ENCODE data around the gene PLEKHG5.

The PLEKHG5 gene

DNA sequence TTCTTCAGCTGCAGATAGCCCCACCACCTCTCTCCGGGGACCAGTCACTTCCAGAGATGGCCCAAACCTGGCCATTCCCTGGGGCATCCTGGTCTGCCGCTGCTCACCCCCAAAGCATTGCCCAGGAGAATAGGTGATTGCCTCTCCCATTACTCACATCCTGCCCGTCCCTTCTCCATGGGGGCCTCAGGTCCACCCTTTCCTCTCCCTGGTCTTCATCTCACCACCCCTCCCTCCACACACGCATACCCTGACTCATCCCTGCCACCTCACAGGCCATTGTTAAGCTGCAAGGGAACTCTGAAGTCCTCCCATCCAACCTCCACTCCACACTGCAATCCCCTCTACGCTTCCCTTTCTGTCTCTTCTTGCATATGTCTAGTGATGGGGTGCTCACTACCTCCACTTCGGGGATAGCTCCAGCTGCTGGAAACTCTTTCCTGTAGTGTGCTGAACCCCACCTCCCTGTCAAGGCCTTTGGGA, at the start of gene PLEKHG5:
PLEKHG5 (minus strand) TSS at position 188 of the 483 bp plus-strand sequence. CDS start 14,096 bp downstream, outside the sequence.
- DNase-seq: no peak

DNA sequence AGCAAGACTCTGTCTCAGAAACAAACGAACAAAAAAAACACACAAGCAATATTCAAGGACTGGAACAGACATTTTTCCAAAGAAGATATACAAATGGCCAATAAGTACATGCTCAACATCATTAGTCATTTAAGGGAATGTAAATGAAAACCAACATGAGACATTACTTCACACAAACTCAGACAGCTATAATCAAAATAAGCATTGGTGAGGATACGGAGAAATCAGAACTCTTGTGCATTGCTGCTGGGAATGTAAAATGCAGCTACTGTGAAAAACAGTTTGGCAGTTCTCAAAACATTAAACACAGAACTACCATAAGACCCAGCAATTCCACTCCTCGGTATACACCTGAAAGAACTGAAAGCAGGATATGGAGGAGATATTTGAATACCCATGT, 47.5 kb upstream of the PLEKHG5 start:
- no peak for DNase-seq

DNA sequence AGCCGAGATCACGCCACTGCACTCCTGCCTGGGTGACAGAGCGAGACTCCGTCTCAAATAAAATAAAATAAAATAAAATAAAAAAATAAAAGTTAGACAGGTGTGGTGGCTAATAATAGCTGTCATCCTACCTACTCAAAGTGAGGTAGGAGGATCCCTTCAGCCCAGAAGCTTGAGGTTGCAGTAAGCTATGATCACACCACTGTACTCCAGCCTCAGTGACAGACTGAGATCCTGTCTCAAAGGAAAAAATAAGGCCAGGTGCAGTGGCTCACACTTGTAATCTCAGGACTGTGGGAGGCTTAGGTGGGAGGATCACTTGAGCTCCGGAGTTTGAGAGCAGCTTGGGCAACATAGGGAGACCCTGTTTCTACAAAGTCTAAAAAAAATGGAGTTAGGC, 44.8 kb upstream of the PLEKHG5 start:
- no peak for DNase-seq

GRCh38 chr1:6535214-6535613, 43.7 kb upstream of the PLEKHG5 start:
- no peak for DNase-seq

DNA sequence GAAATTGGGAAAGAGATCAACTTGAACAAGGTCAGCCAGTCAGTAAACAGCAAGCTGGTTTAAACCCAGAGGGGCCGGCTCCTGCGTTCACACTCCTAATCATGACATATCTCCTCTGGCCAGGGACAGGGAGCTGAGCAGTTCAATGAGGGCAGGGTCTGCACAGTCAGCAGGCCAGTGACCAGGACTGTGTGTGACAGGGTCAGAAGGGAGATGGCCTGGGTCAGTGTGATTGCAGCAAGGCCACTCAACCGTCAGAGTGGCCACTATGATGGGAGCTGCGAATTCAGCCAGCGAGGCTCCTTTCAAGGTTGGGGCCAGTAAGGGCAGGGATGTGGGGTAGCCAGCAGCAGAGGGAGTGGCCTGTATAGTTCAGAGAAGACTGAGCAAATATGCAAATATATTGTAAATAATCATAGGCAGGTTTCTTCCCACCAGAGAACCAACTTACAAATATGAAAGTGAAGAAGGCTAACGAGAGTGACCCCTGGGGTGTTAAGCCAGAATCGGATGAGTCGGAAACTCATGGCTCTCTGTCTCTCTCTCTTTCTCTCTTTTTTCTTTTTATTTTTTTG, 42.9 kb upstream of the PLEKHG5 start:
- DNase-seq: no peak

GRCh38 chr1:6531996-6532395, 40.5 kb upstream of the PLEKHG5 start:
- no peak for DNase-seq

DNA sequence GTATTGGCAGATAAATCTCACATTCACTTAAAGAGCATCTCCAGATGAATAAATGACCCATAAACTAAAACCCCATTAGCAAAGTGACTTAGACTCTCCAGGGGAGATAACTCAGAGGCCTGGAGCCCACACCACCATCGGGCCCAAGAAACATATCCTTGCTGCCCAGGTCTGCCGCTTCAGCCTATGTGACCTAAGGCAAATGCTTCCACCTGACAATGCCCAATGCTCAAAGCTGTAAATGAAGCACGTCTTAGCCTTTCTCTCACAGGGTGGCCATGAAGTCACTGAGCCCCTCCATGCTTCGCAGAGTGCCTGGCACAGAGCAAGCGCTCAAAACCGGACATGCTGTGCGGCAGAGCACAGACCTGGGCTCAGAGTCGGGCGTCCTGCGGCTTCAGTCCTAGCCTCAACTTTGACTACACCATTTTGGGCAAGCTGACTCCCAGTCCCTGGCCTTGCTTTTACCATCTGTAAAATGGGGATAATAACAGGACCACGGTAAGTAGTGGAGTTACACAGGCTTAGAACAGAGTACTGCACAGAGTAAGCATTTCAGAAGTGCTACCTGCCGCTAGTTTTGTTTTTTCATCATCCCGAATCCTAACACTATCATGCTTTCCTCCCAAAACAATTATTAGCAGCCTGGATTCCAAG, 39.2 kb upstream of the PLEKHG5 start:
- no peak for DNase-seq

DNA sequence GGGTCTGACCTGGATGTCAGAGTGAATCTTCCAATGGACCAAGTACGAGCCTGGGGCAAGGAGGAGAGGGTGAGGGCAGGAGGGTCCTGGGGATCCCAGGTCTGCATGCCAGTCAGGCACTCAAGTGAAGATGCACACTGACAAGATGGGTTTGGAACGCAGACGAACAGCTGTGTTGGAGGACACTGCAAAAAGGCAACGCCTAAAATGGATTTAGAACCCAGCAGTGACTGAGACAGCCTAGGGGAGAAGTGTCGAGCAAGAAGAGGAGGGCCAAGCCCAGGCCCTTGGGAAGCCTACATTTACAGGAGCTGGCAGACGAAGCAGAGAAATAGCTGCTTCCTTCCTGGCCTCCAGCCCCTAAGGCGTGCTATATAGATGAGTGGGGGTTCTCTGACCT, 37.0 kb upstream of the PLEKHG5 start:
- DNase-seq: no peak

- DNase-seq: no peak
These were observed 34.8 kb upstream of the PLEKHG5 start for GRCh38 chr1:6526316-6526715.

DNA sequence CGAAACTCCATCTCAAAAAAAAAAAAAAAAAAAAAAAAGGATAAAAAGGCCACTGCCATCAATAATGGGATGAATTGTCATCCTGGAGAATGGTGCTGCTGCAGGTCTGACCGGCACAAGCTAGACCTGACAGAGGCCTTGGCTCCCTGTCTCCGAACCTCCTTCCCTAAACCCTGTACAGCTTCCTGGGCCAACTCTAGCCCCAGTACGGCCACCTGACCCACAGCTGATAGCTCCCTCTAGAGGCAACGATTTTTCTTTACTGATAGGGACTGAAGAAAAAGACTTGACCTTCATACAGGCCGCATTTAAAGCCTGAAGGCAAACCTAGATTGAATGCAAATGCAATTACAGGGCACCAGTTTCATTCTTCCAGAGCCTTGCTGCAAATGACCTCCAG, 32.1 kb upstream of the PLEKHG5 start:
- DNase-seq: no peak

DNA sequence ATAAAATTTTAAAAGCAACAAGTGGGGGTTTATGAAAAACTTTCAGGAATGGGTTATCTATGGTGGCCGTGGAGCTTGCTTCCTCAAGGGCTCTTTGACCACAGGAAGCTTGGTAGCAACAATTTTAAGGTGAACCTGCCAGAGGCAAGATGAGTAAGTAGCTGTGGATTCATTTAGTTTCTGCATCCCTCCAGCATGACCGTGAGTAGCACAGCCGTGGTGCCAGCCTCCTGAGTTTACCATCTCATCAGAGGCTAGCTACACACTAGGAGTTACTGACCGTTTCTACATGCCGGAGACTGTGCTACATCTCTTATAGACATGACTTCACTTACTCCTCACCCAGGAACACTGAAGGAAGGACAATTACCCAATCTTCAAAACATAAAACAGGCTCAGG, 30.1 kb upstream of the PLEKHG5 start:
- no peak for DNase-seq

GRCh38 chr1:6519935-6520671, 28.6 kb upstream of the PLEKHG5 start:
- DNase-seq: no peak

GRCh38 chr1:6519491-6519934, 28.0 kb upstream of the PLEKHG5 start:
- no peak for DNase-seq

DNA sequence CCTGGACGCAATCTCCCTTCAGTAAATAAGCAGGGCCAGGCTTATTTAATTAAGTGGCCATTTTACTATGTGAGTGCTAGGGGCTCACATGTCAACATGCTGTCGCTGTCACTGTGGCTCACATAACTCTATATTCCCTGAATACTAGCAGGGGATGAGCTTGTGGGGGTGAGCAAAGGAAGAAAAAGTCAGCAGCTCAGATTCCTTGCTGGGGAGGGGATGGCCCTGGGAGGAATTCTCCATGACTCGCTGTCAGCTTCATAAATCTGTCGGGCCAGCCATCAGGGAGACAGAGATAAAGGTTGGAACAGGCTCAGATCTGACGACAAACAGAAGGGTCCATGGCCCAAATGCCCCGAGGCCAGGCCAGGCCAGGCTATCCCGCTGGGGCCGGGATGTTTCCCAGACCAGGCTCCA, 26.0 kb upstream of the PLEKHG5 start:
- no peak for DNase-seq

GRCh38 chr1:6515771-6516170, 24.3 kb upstream of the PLEKHG5 start:
- no peak for DNase-seq

- no peak for DNase-seq
These were observed 21.9 kb upstream of the PLEKHG5 start for GRCh38 chr1:6513320-6513801.

DNA sequence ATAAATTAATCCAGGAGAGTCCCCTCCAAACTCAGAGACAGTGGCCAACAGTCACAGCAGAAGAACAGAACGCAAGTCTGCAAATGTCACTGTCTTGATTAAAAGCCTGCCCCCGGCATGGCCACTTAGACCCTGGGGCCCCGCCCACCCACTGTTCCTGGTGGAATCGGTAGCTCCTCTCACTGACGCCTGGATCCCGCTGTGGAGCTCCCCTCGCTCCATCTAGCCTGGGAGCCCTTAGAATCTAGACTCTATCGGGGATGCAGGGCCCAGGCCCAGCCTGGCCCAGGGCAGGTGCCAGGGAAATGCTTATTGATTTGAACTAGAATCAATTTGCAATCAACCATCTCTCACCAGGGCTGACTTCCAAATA, 21.4 kb upstream of the PLEKHG5 start:
- no peak for DNase-seq

DNA sequence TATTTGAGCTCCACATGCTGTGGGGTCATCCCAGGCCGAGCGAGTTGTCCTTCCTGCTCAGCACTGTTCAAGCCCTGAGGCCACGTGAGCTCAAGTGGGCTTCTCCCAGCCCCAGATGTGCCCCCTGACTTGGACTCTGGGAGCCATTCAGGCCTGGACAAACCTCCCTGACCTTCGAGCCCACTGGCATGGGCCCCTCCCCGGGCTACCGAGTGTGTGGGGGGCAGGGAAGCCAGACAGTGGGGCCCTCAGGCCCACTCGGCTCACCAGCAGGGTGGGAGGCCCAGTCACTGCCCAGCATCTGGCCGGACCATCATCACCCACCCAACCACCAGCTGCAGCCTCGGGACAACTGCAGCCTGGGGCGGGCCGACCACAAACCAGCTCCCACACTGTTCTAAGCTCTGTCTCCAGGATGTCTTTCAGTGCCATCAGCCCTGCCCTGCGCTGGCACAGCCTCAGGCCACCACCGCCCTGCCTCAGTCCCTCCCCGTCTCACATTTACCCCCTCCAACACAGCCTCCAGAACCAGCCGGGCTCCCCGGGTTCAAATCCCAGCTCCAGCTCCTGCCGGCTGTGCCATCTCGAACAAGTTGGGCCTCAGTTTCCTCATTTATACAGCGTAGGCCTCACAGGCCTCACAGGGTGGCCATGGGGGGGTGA, 20.9 kb upstream of the PLEKHG5 start:
- no peak for DNase-seq

GRCh38 chr1:6511561-6512244, 20.2 kb upstream of the PLEKHG5 start:
- no peak for DNase-seq

- no peak for DNase-seq
These were observed 19.6 kb upstream of the PLEKHG5 start for GRCh38 chr1:6511056-6511455.

- DNase-seq: no peak
These were observed 19.0 kb upstream of the PLEKHG5 start for GRCh38 chr1:6510493-6510892.

GRCh38 chr1:6509919-6510291, 18.4 kb upstream of the PLEKHG5 start:
- DNase-seq: no peak
